H1 (cell line): ENCODE data around the gene PPARD. TPM values are rescaled to one million over a fixed set of nuclear protein-coding genes. Genes with fewer than 3 reads are reported as not detected.

Source experiments
- CTCF ChIA-PET: fragments of 300-600 bp; sonication (Branson Sonifier 250); formaldehyde crosslinking; loops from one replicate; lab custom pipeline; 2021; ENCODE audit not compliant: partially characterized antibody; lab: Charles Lee
- POLR2A ChIA-PET: fragments of 300-600 bp; sonication (Branson Sonifier 250); formaldehyde crosslinking; loops from one replicate; lab custom pipeline; 2021; ENCODE audit warnings: inconsistent platforms; ENCODE audit not compliant: partially characterized antibody; lab: Charles Lee
- DNase-seq, 2 experiments: peaks; one replicate each; pipeline versions ENCODE4 v3.0.0 to v3.0.0-alpha.2; 2010 to 2022; ENCODE audit warnings: low spot score in 2 of 2, low read depth in 1 of 2, mixed read lengths in 1 of 2
- FAIRE-seq: peaks from 2 replicates; lab custom pipeline; 2011; peaks lifted over from hg19 to GRCh38; lab: Jason Lieb, UNC
- H2AFZ ChIP-seq: 2 replicates; pipeline ENCODE4 v1.8.1; 2012; ENCODE audit warnings: low read length, inconsistent platforms
- H2AK5ac ChIP-seq: 2 replicates; pipeline ENCODE4 v1.6.1; 2013; ENCODE audit warnings: low read depth, low read length
- H2BK120ac ChIP-seq: replicated peaks from 2 replicates; pipeline ENCODE3; 2013; ENCODE audit warnings: low read depth, low read length, inconsistent platforms
- H2BK12ac ChIP-seq: 2 replicates; pipeline ENCODE4 v1.6.1; 2013; ENCODE audit warnings: low read depth, low read length
- H2BK15ac ChIP-seq: 2 replicates; pipeline ENCODE4 v1.6.1; 2013; ENCODE audit warnings: low read length
- H2BK20ac ChIP-seq: 2 replicates; pipeline ENCODE4 v1.6.1; 2013; ENCODE audit warnings: low read length
- H2BK5ac ChIP-seq: 2 replicates; pipeline ENCODE4 v1.6.1; 2013; ENCODE audit warnings: low read depth, low read length
- H3K14ac ChIP-seq: 2 replicates; pipeline ENCODE4 v1.6.1; 2013; ENCODE audit warnings: inconsistent platforms; ENCODE audit not compliant: insufficient read length
- H3K18ac ChIP-seq: 2 replicates; pipeline ENCODE4 v1.6.1; 2013; ENCODE audit warnings: low read length; ENCODE audit errors: extremely low read depth
- H3K23ac ChIP-seq: 2 replicates; pipeline ENCODE4 v1.6.1; 2013; ENCODE audit warnings: inconsistent platforms; ENCODE audit not compliant: insufficient read length
- H3K23me2 ChIP-seq: 2 replicates; pipeline ENCODE4 v1.6.1; 2013; ENCODE audit warnings: low read depth, low read length
- H3K27ac ChIP-seq: 2 replicates; pipeline ENCODE4 v1.6.1; 2011; ENCODE audit warnings: low read depth, low read length, inconsistent platforms
- H3K27me3 ChIP-seq, 4 experiments: replicated peaks in 1 of 4; 1 replicate in 1 of 4; 2 replicates in 3 of 4; pipeline versions ENCODE4 v1.6.1 to v1.8.1; 2011 to 2013; ENCODE audit warnings: low read length in 3 of 4, mild to moderate bottlenecking in 3 of 4, inconsistent platforms in 2 of 4, mixed read lengths in 2 of 4, moderate library complexity in 1 of 4; ENCODE audit not compliant: control insufficient read depth in 3 of 4, insufficient read depth in 3 of 4; ENCODE audit errors: extremely low read depth in 1 of 4
- H3K36me3 ChIP-seq, 4 experiments: 2 replicates each; pipeline versions ENCODE4 v1.6.1 to v1.8.1; 2011 to 2013; ENCODE audit warnings: mild to moderate bottlenecking in 4 of 4, low read length in 3 of 4, moderate library complexity in 2 of 4, control low read depth in 1 of 4, inconsistent platforms in 1 of 4; ENCODE audit not compliant: insufficient read depth in 4 of 4, control insufficient read depth in 2 of 4
- H3K4ac ChIP-seq: replicated peaks from 2 replicates; pipeline ENCODE3; 2013; ENCODE audit warnings: low read length, low read depth, mixed read lengths, inconsistent platforms; ENCODE audit not compliant: insufficient read length
- H3K4me1 ChIP-seq, 4 experiments: replicated peaks in 1 of 4; 1 replicate in 1 of 4; 2 replicates in 3 of 4; pipeline versions ENCODE4 v1.6.1 to v1.8.1; 2011 to 2013; ENCODE audit warnings: low read length in 3 of 4, inconsistent platforms in 2 of 4, mixed read lengths in 1 of 4; ENCODE audit not compliant: insufficient read depth in 4 of 4, control insufficient read depth in 3 of 4
- H3K4me2 ChIP-seq, 2 experiments: 2 replicates each; pipeline versions ENCODE4 v1.6.1 to v1.8.1; 2011 to 2013; ENCODE audit warnings: low read depth in 2 of 2, low read length in 2 of 2, control low read depth in 1 of 2, inconsistent platforms in 1 of 2, mild to moderate bottlenecking in 1 of 2; ENCODE audit not compliant: insufficient read depth in 1 of 2
- H3K4me3 ChIP-seq, 4 experiments: fragments of 200-600, 300-600 bp in 1 of 4; sonication (generic), shearing (Covaris generic), sonication (Bioruptor Twin) in 1 of 4; 2 replicates each; pipeline versions ENCODE4 v1.5.1 to v1.8.1; 2011 to 2016; ENCODE audit warnings: low read length in 4 of 4, low read depth in 3 of 4, control low read depth in 2 of 4, inconsistent platforms in 2 of 4, mild to moderate bottlenecking in 2 of 4, mixed read lengths in 1 of 4, moderate library complexity in 1 of 4; ENCODE audit not compliant: insufficient read depth in 2 of 4; ENCODE audit errors: extremely low read depth in 1 of 4
- H3K56ac ChIP-seq: replicated peaks from 2 replicates; pipeline ENCODE3; 2013; ENCODE audit warnings: low read depth, mild to moderate bottlenecking, mixed read lengths, low read length, inconsistent platforms; ENCODE audit not compliant: insufficient read length
- H3K79me1 ChIP-seq: 2 replicates; pipeline ENCODE4 v1.6.1; 2013; ENCODE audit warnings: low read depth, low read length, control low read depth
- H3K79me2 ChIP-seq, 2 experiments: 2 replicates each; pipeline versions ENCODE4 v1.6.1 to v1.8.1; 2012 to 2013; ENCODE audit warnings: low read length in 2 of 2, mild to moderate bottlenecking in 2 of 2, inconsistent platforms in 1 of 2; ENCODE audit not compliant: insufficient read depth in 2 of 2, control insufficient read depth in 1 of 2
- H3K9ac ChIP-seq, 4 experiments: replicated peaks in 1 of 4; 1 replicate in 1 of 4; 2 replicates in 3 of 4; pipeline versions ENCODE4 v1.6.1 to v1.8.1; 2011 to 2013; ENCODE audit warnings: low read depth in 3 of 4, low read length in 3 of 4, control low read depth in 2 of 4, mild to moderate bottlenecking in 2 of 4, moderate library complexity in 2 of 4, inconsistent platforms in 1 of 4; ENCODE audit errors: extremely low read depth in 1 of 4
- H3K9me3 ChIP-seq, 2 experiments: 2 replicates each; pipeline versions ENCODE4 v1.6.1 to v1.8.1; 2012 to 2013; ENCODE audit warnings: mild to moderate bottlenecking in 2 of 2, moderate library complexity in 2 of 2, control low read depth in 1 of 2, inconsistent platforms in 1 of 2, low read depth in 1 of 2, low read length in 1 of 2, mixed read lengths in 1 of 2; ENCODE audit not compliant: insufficient read depth in 2 of 2
- H4K20me1 ChIP-seq, 2 experiments: replicated peaks in 1 of 2; 2 replicates each; pipeline versions ENCODE3 to v1.8.1; 2011 to 2013; ENCODE audit warnings: inconsistent platforms in 2 of 2, low read length in 2 of 2, mild to moderate bottlenecking in 1 of 2; ENCODE audit not compliant: insufficient read depth in 2 of 2, control insufficient read depth in 1 of 2
- H4K5ac ChIP-seq: 2 replicates; pipeline ENCODE4 v1.6.1; 2013; ENCODE audit warnings: low read length, low read depth, mixed read lengths, inconsistent platforms; ENCODE audit not compliant: insufficient read length
- H4K8ac ChIP-seq: 2 replicates; pipeline ENCODE4 v1.8.0; 2013; ENCODE audit warnings: mild to moderate bottlenecking, moderate library complexity, low read length, inconsistent platforms; ENCODE audit not compliant: insufficient read depth; ENCODE audit errors: extremely low read depth
- H4K91ac ChIP-seq: replicated peaks from 2 replicates; pipeline ENCODE3; 2013; ENCODE audit warnings: low read length, mixed read lengths, inconsistent platforms; ENCODE audit not compliant: insufficient read length
- EP300 ChIP-seq, 2 experiments: IDR thresholded peaks; 1 replicate in 1 of 2; 2 replicates in 1 of 2; pipeline ENCODE4 v1.6.1; 2011 to 2012; ENCODE audit warnings: low read depth in 2 of 2, low read length in 2 of 2, mild to moderate bottlenecking in 2 of 2, borderline replicate concordance in 1 of 2, inconsistent platforms in 1 of 2, moderate library complexity in 1 of 2
- WGBS, 2 experiments: shearing (Covaris generic) in 1 of 2; methylation state at CpG; one replicate each; pipeline versions ENCODE4 v1.1.6 to v1.1.7; 2013 to 2015; ENCODE audit warnings: low lambda C conversion rate in 2 of 2, mixed read lengths in 2 of 2, inconsistent platforms in 1 of 2, low coverage in 1 of 2, missing lambda C conversion rate in 1 of 2; ENCODE audit not compliant: insufficient replicate concordance in 2 of 2, insufficient coverage in 1 of 2, insufficient read length in 1 of 2; ENCODE audit errors: extremely low coverage in 1 of 2, missing lambda C conversion rate in 1 of 2; 5-methylcytosine and 5-hydroxymethylcytosine counted together
- polyA plus RNA-seq, 7 experiments: library from polyadenylated mRNA; depleted of rRNA in 3 of 7; stranded (reverse) in 5 of 7; unstranded in 2 of 7; fragments of >200 nt in 5 of 7; fragments of 200-250 nt in 2 of 7; gene quantifications; 1 replicate in 5 of 7; 2 replicates in 1 of 7; 4 replicates in 1 of 7; pipeline versions ENCODE4 v1.2.1 to v1.2.3, GENCODE V29; 2011 to 2013; ENCODE audit warnings: missing spikeins in 2 of 7, mixed read lengths in 2 of 7
- total RNA-seq: library from RNA; stranded (reverse); fragmentation: NEBNext Ultra II Directional; extraction: Animal tissue kit (Norgen Biotek cat#: 25700); gene quantifications from 2 replicates; pipeline ENCODE4 v1.2.1, GENCODE V29; 2021

The PPARD gene
- total and polyA plus RNA-seq, 2 of the 8 experiments (the other 6 are each of a cell fraction or from before 2014, with no cell fraction given), result 14.6 to 14.9 TPM

DNA sequence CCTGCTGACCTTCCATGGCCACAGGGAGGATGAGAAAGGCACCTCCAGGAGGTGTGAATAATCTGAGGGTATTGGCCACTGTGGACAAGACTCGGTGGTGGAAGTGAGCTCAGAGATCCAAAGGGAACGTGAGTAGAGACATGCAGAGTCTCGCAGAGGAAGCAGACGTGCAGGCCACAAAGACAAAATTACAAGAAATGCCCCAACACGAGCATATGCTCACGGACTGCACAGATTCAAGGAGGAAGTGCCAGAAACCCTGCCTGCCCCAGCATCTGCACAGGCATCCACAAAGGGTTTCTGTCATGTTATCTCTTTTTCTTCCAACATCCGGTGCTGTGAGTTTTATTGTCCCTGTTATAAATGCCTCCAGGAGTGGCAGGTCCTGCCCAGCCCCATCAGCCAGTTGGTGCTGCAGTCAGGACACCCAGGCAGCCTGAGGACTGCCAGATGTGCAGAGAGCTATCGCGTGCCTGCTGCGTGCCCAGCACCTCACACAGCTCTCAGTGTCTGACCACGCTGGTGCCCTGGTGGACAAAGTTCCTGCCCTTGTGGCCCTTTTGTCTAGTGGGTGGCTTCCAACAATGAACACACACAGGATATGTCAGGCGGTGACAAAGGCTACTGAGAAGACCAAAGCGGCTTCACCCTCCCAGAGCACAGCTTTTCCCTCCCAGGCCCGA, 75.8 kb downstream of the PPARD start:
- Histone ChIP-seq H2BK20ac (no peak overlapping the region), H2BK15ac (no peak overlapping the region), H3K27ac (no peak overlapping the region), H2AFZ (no peak overlapping the region), H4K20me1 (peaks cover 0 to 2% of the 10 kb centered on the region in 2 experiments), H3K4me3 (no peak overlapping the region), H2BK5ac (no peak overlapping the region), H2BK120ac (no peak overlapping the region), H3K14ac (no peak overlapping the region), H3K4me1 (peaks cover 0 to 9% (median 1%) of the 10 kb centered on the region in 4 experiments; a peak in 4 of 7 replicates), H3K23ac (no peak overlapping the region), H3K36me3 (no peaks in the 10 kb centered on the region; a peak in 1 of 8 replicates), H3K9me3 (no peaks in the 10 kb centered on the region), H3K79me1 (no peaks in the 10 kb centered on the region), H3K9ac (no peak overlapping the region), H3K4ac (peak overlapping the region; percentile 49), H3K27me3 (no peaks in the 10 kb centered on the region), H2AK5ac (no peak overlapping the region), H3K56ac (no peak overlapping the region), H4K5ac (no peak overlapping the region), H4K91ac (no peak overlapping the region), H4K8ac (no peak overlapping the region), H2BK12ac (no peak overlapping the region), H3K4me2 (no peak overlapping the region), H3K23me2 (no peaks in the 10 kb centered on the region), H3K79me2 (no peaks in the 10 kb centered on the region), H3K18ac (no peak overlapping the region; the same call in 1 of the 2 replicates)
- ChIA-PET POLR2A (interaction anchor here (1.8 kb wide), 1 partner anchor 18 kb away, joined by 4 read pairs; no protein-coding TSS in a partner anchor), CTCF (interaction anchor here (0.6 to 12.0 kb wide), 13 partner anchors 10 to 122 kb away, joined by 3 to 138 read pairs (median 8); partner anchors contain the start of genes DEF6, FANCE and PPARD)
- no peak for TF ChIP-seq EP300 (IDR thresholded peaks at IDR 0.05; ENCODE audit: borderline replicate concordance in 1 of 2, low read depth in 2 of 2, low read length in 2 of 2)
- 91% methylated on average over 14 of the region's 14 CpGs; no CpG with 5 or more reads in 1 of the 2 experiments for WGBS, 2 experiments
- no peak for FAIRE-seq
- no peak for DNase-seq
